Stimulated activated CD4-positive, alpha-beta T cell treated with anti-CD3 and anti-CD28 coated beads, Interleukin-12 subunit alpha, Interleukin-12 subunit beta, amount 100 ng/mL, for 24 hours (primary cell): Measurements from ENCODE around the gene TCP11L1.

Source experiments
- DNase-seq, 2 experiments: peaks; one replicate each; pipeline ENCODE4 v3.0.0-alpha.2; 2020; ENCODE audit warnings: low read depth in 2 of 2

Gene TCP11L1

GRCh38 chr11:33039274-33040032 lies at the start of gene TCP11L1:
Gene TCP11L1, plus strand, starts transcription at chr11:33039572. Its CDS starts 4,202 bp downstream, at chr11:33043774.
- peak; percentile 37 to 68 for DNase-seq

- no peak for DNase-seq
Measured at GRCh38 chr11:32990481-32990880, 48.9 kb upstream of the TCP11L1 start.

GRCh38 chr11:32991427-32991826 lies 47.9 kb upstream of the TCP11L1 start:
- no peak for DNase-seq

- no peak for DNase-seq
Measured at GRCh38 chr11:32991898-32992297, 47.5 kb upstream of the TCP11L1 start.

- DNase-seq = no peak
Measured at GRCh38 chr11:33000181-33000580, 39.2 kb upstream of the TCP11L1 start.

- DNase-seq = no peak
Measured at GRCh38 chr11:33001281-33001680, 38.1 kb upstream of the TCP11L1 start.

DNA sequence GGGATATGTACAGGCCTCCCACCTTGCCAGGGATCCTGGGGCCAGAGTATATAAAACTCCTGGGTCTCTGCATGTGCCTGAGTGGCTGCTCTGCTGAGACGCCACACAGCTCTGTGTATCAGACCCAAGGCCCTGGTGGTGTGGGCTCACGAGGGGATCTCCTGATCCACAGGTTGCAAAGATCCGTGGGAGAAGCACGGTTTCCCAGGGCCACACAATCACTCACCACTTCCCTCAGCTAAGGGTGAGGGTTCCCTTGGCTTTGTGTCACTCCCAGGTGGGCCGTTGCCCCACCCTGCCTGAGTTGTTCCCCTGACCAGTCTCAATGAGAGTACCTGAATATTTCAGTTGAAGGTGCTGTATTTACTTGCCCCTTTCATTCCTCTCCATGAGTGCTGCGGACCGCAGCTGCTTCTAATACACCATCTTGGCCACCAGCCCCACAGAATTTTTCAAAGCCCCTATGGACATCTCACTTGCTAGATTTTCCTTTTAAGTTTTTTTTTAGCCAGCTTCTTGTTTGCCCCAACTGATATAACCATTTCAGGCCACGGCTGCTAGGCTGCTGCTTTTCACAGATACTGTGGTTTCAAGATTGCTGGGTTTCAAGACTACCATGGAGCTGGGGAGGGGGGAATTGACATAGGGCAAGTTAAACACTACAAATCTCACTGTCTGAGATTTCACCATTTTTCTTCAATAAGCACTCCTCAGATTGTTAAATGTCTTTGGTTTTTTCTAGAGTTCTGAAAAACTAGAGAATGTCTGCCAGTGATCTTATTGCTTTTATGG lies 37.4 kb upstream of the TCP11L1 start:
- DNase-seq = no peak

GRCh38 chr11:33005175-33005574 lies 34.2 kb upstream of the TCP11L1 start:
- DNase-seq = no peak

DNA sequence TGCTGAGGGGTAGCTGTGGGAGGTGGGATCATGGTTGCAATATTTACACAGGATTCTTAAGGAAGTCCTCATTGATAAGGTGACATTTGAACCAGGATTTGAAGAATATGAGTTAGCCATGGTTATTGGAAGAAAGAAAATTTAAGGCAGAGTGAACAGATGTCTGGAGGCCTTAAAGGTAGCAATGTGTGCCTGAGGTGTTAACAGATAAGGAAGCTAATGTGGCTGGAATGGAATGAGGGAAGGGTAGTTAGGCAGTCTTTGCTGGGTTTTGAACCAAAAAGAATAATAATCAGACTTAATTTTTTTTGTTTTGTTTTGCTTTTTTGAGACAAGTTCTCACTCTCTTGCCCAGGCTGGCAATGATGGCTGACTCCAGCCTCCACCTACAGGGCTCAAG lies 33.4 kb upstream of the TCP11L1 start:
- no peak for DNase-seq

- DNase-seq = no peak
Measured at GRCh38 chr11:33013755-33014154, 25.6 kb upstream of the TCP11L1 start.

GRCh38 chr11:33015621-33016551 lies 23.5 kb upstream of the TCP11L1 start, which contains the start of gene DEPDC7:
Gene DEPDC7, plus strand, starts transcription at chr11:33015878. Its CDS starts 78 bp downstream, at chr11:33015956.
- DNase-seq = peak; percentile 61 to 73

- no peak for DNase-seq
Measured at GRCh38 chr11:33016654-33017053, 22.7 kb upstream of the TCP11L1 start.

- DNase-seq = no peak
Measured at GRCh38 chr11:33017478-33017877, 21.9 kb upstream of the TCP11L1 start.

- no peak for DNase-seq
Measured at GRCh38 chr11:33017965-33018364, 21.4 kb upstream of the TCP11L1 start.

GRCh38 chr11:33018840-33019239 lies 20.5 kb upstream of the TCP11L1 start:
- no peak for DNase-seq

GRCh38 chr11:33021501-33021900 lies 17.9 kb upstream of the TCP11L1 start:
- no peak for DNase-seq

DNA sequence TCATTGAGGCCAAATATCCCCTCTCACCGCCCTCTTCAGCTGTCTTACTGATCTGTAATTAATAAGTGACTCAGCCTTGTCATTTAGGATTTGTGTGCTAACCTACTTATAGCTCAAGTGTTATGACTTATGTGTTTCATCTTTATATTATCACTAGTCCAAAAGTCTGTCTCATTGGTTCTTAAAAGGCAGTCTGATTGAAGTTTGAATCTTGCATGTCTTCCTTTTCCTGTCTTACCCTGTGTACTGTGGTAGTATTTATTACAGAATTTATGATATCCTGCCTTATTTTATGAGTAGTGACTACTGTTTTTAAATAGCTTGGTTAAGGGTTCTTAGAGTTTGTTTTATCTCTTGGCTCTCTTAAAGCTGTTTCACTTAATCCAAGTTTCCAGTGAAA lies 17.4 kb upstream of the TCP11L1 start:
- DNase-seq = no peak

DNA sequence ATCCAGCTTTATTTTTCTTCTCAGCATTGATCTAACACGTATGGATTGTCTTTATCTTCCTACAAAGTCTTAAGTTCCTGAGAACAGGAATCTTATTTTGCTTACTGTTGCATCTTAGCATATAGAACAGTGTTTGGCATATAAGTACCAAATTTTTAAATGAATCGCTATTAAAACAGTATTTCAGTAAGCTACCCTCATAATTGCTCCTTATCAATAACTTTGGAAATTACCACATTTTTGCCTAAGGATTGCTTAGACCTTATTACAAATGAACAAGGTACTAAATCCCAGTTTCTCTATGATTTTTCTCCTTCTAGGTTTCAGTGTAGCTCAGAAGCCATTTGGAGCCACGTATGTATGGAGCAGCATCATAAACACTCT lies 14.0 kb upstream of the TCP11L1 start:
- DNase-seq = no peak

DNA sequence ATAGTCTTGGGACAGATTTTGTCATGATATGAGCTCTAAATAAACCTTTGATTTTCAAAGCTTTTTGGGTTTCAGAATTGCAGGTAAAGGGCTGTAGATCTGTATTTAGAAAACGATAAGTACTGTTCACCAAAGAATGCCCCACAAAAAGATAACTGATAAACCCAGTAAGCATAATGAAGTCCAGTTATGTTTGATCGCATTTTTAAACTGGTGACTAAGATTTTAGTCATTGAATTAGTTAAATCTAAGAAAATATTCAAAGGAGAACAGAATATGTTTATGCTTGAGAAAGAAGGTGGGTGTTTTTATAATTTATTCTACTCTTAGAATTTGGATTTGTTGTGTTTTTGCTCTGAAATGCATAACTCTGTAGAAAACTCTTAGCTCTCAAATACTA lies 12.1 kb upstream of the TCP11L1 start:
- DNase-seq = no peak

- no peak for DNase-seq
Measured at GRCh38 chr11:33027846-33028536, 11.4 kb upstream of the TCP11L1 start.

GRCh38 chr11:33028537-33028914 lies 10.8 kb upstream of the TCP11L1 start:
- no peak for DNase-seq
